Measurements from ENCODE around the gene TMEM273.

- TF ChIP-seq GATA2 (IDR thresholded peaks at IDR 0.05; ENCODE audit: low read depth, low read length) (no peak), GATA3 (IDR thresholded peaks at IDR 0.05; ENCODE audit: low read depth, low read length) (no peak)
These were observed 79.5 kb downstream of the TMEM273 start for GRCh38 chr10:49108656-49109055.

All from SH-SY5Y (cell line).